Heart right ventricle (tissue), 16 donors: ENCODE results near the gene ZDHHC4. TPM values are rescaled to one million over a fixed set of nuclear protein-coding genes. Genes with fewer than 3 reads are reported as not detected.

Experiments
- ATAC-seq, 8 donors: fragments of 200-7000 bp; cut with Tn5 transposase; one replicate each; pipeline ENCODE4 v1.9.1; 2020; ENCODE audit warnings: mild to moderate bottlenecking in 8 of 8, moderate library complexity in 8 of 8, moderate number of reproducible peaks in 1 of 8
- DNase-seq, 2 donors: peaks; one replicate each; pipeline ENCODE4 v3.0.0-alpha.2; 2020
- H3K27ac ChIP-seq, 10 donors: fragments of 200-600 bp; sonication (generic) in 2 of 10; one replicate each; pipeline versions ENCODE4 v1.5.0 to v1.8.0; 2020 to 2022; ENCODE audit warnings: mild to moderate bottlenecking in 3 of 10
- H3K27me3 ChIP-seq, 7 donors: fragments of 200-600 bp; one replicate each; pipeline ENCODE4 v1.8.0; 2021 to 2022; ENCODE audit warnings: mild to moderate bottlenecking in 2 of 7
- H3K36me3 ChIP-seq, 9 donors: fragments of 200-600 bp; sonication (generic) in 1 of 9; one replicate each; pipeline versions ENCODE4 v1.5.0 to v1.8.0; 2020 to 2022; ENCODE audit warnings: mild to moderate bottlenecking in 2 of 9
- H3K4me1 ChIP-seq, 9 donors: fragments of 200-600 bp; sonication (generic) in 1 of 9; one replicate each; pipeline versions ENCODE4 v1.5.0 to v1.8.0; 2020 to 2022; ENCODE audit warnings: mild to moderate bottlenecking in 4 of 9
- H3K4me3 ChIP-seq, 10 donors: fragments of 200-600 bp; sonication (generic) in 2 of 10; one replicate each; pipeline versions ENCODE4 v1.5.0 to v1.8.0; 2020 to 2022; ENCODE audit warnings: mild to moderate bottlenecking in 7 of 10, moderate library complexity in 2 of 10
- H3K9me3 ChIP-seq, 11 donors: fragments of 200-600 bp in 10 of 11; sonication (generic) in 2 of 11; one replicate each; pipeline versions ENCODE4 v1.5.0 to v1.8.0; 2013 to 2022; ENCODE audit warnings: mild to moderate bottlenecking in 2 of 11, control low read depth in 1 of 11, moderate library complexity in 1 of 11
- CTCF ChIP-seq, 9 donors: fragments of 200-600 bp; sonication (generic) in 2 of 9; IDR thresholded peaks; one replicate each; pipeline versions ENCODE4 v1.5.0 to v1.8.0; 2021 to 2022; ENCODE audit warnings: antibody characterized with exemption in 9 of 9, mild to moderate bottlenecking in 5 of 9, moderate library complexity in 1 of 9
- WGBS, 2 donors: extraction: QIAGEN DNeasy Blood & Tissue Kit; methylation state at CpG; one replicate each; pipeline ENCODE4 v1.1.7; 2013; ENCODE audit warnings: inconsistent platforms in 1 of 2; 5-methylcytosine and 5-hydroxymethylcytosine counted together
- intact Hi-C, 10 donors: fragments of 100-400 bp; cut with DNase I; formaldehyde crosslinking; loops; one replicate each; pipeline versions ENCODE4 v1.11.1 to v1.14.2; 2022
- long read RNA-seq, 3 donors: library from polyadenylated mRNA; unstranded; transcript quantifications; one replicate each; pipeline ENCODE4 v2.0.0, GENCODE V29; 2020 to 2021
- polyA plus RNA-seq, 2 donors: library from polyadenylated mRNA; stranded (reverse); fragments of 200-250 nt; gene quantifications; one replicate each; pipeline ENCODE4 v1.2.3, GENCODE V29; 2013
- total RNA-seq, 10 donors: library from RNA; stranded (reverse); fragmentation: NEBNext Ultra II Directional in 3 of 10; extraction: Animal tissue kit (Norgen Biotek cat#: 25700) in 3 of 10; gene quantifications; one replicate each; pipeline versions ENCODE4 v1.2.1 to v1.2.4, GENCODE V29; 2021 to 2023
- donor health status: Arrhythmogenic right ventricular cardiomyopathy.
- donor health status: ischemic (EF 13 %, LVEDD 7.1; RV severe dilation, severe dysfunction).
- donor health status: healthy with polysubstance abuse.
- donor health status: DM: no; HTN: yes; CAD: no.
- donor health status: DM: no; HTN: no; CAD: no.
- donor health status: ischemic (EF 25% LVEDD 6.9; RV normal size, moderate dysfunction).
- donor health status: ischemic (EF 25% LVEDD 5.7; RV mildly dilated, moderate dysfunction).
- donor health status: healthy.
- donor health status: DM: yes; HTN: yes; CAD: no.
- donor health status: Ischemic cardiomyopathy.
- donor health status: ischemic (EF 35%, LVEDD 5.7; RV mildly dilated, moderate dysfunction).
- donor health status: nonischemic (EF 11% LVEDD 7.7; RV severe dilation, severe dysfunction).
- donor health status: DM: yes; HTN: yes; CAD: no.
- donor health status: PGD.
- donor health status: ischemic (EF 29% LVEDD 5.4; RV normal size, mild dysfunction).
- donor health status: nonischemic (EF 23%, LVEDD 6.1; RV moderate dilation, normal function).

The ZDHHC4 gene
- 10 to 100 TPM; 29.7 to 53.5 (median 43.3) TPM for total RNA-seq
- polyA plus RNA-seq: 10 to 100 TPM; 25.5 to 54.2 TPM
- long read RNA-seq, donor 1, transcript ZDHHC4-205 (8 exons, 1,552 nt): minor isoform, 8 of 46 reads
- long read RNA-seq, donor 1, transcript ZDHHC4-203 (9 exons, 1,461 nt): minor isoform, 6 of 46 reads
- long read RNA-seq, donor 1, transcript ZDHHC4-206 (8 exons, 1,348 nt): minor isoform, 7 of 46 reads
- long read RNA-seq, donor 1, transcript ZDHHC4-201 (8 exons, 1,259 nt): major isoform, 13 of 46 reads
- long read RNA-seq, donor 1, partial matches to known transcripts: 1 of 46 reads
- long read RNA-seq, donor 1, other reads (novel, unspliced or antisense): 10 of 46 reads
- long read RNA-seq, donor 2, transcript ZDHHC4-203 (9 exons, 1,461 nt): minor isoform, 9 of 45 reads
- long read RNA-seq, donor 2, transcript ZDHHC4-201 (8 exons, 1,259 nt): major isoform, 23 of 45 reads
- long read RNA-seq, donor 2, transcript ZDHHC4-205 (8 exons, 1,552 nt): minor isoform, 5 of 45 reads
- long read RNA-seq, donor 2, partial matches to known transcripts: 1 of 45 reads
- long read RNA-seq, donor 2, other reads (novel, unspliced or antisense): 5 of 45 reads
- long read RNA-seq, donor 3, transcript ZDHHC4-205 (8 exons, 1,552 nt): minor isoform, 10 of 64 reads
- long read RNA-seq, donor 3, transcript ZDHHC4-203 (9 exons, 1,461 nt): minor isoform, 8 of 64 reads
- long read RNA-seq, donor 3, transcript ZDHHC4-201 (8 exons, 1,259 nt): major isoform, 23 of 64 reads
- long read RNA-seq, donor 3, transcript ZDHHC4-206 (8 exons, 1,348 nt): minor isoform, 5 of 64 reads
- long read RNA-seq, donor 3, partial matches to known transcripts: 6 of 64 reads
- long read RNA-seq, donor 3, other reads (novel, unspliced or antisense): 9 of 64 reads

- TF ChIP-seq CTCF (IDR thresholded peaks at IDR 0.05): no peak
- Histone ChIP-seq H3K27me3 (no peaks in the 10 kb centered on the region), H3K36me3 (peaks cover 0 to 32% (median 13%) of the 10 kb centered on the region in 9 donors), H3K27ac (peak within 1 kb of the TSS; percentile 76 to 97 (median 96)), H3K9me3 (no peaks in the 10 kb centered on the region), H3K4me3 (peak within 1 kb of the TSS; percentile 41 to 91 (median 76)), H3K4me1 (peaks cover 0 to 15% (median 7%) of the 10 kb centered on the region in 9 donors)
- intact Hi-C loops: loop anchor here in 1 of 10 donors (10.0 kb wide), 1 partner anchor 63 kb away; no protein-coding TSS in a partner anchor
- ATAC-seq (peak; percentile 97 to 99 (median 98)), DNase-seq (peak; percentile 89 to 93)
- 17% methylated on average over 51 of the region's 51 CpGs for WGBS, 2 donors
These were observed at the start of gene ZDHHC4 for GRCh38 chr7:6577369-6578113. ZDHHC4 (plus strand) TSS chr7:6577454; CDS start chr7:6580562, 3,108 bp downstream.

- DNase-seq (no peak), ATAC-seq (no peak)
- peaks cover 0 to 15% (median 11%) of the 10 kb centered on the region in 9 donors for H3K4me1 ChIP-seq
- intact Hi-C loops: no loop called here
- no peak for TF ChIP-seq CTCF (IDR thresholded peaks at IDR 0.05)
- 71 to 74% methylated on average over 13 of the region's 13 CpGs for whole genome bisulfite sequencing, 2 donors
- H3K27ac ChIP-seq: no peak overlapping the region
- no peak overlapping the region for H3K4me3 ChIP-seq
- H3K27me3 ChIP-seq: peaks cover 13 to 99% (median 85%) of the 10 kb centered on the region in 7 donors
- H3K36me3 ChIP-seq: no peaks in the 10 kb centered on the region
- H3K9me3 ChIP-seq: no peaks in the 10 kb centered on the region
These were observed 48.7 kb upstream of the ZDHHC4 start for GRCh38 chr7:6528401-6529130.

- ATAC-seq (no peak), DNase-seq (no peak)
- Histone ChIP-seq H3K36me3 (no peaks in the 10 kb centered on the region), H3K27ac (no peak overlapping the region), H3K4me3 (no peak overlapping the region), H3K9me3 (no peaks in the 10 kb centered on the region), H3K27me3 (peaks cover 13 to 93% (median 85%) of the 10 kb centered on the region in 7 donors), H3K4me1 (peaks cover 0 to 15% (median 11%) of the 10 kb centered on the region in 9 donors)
- WGBS, 2 donors: 54 to 63% methylated on average over 6 of the region's 6 CpGs
- intact Hi-C loops: no loop called here
- TF ChIP-seq CTCF (IDR thresholded peaks at IDR 0.05): no peak
These were observed 47.6 kb upstream of the ZDHHC4 start for GRCh38 chr7:6529643-6530042.
